Measurements from ENCODE around the gene SLC30A2.

DNA sequence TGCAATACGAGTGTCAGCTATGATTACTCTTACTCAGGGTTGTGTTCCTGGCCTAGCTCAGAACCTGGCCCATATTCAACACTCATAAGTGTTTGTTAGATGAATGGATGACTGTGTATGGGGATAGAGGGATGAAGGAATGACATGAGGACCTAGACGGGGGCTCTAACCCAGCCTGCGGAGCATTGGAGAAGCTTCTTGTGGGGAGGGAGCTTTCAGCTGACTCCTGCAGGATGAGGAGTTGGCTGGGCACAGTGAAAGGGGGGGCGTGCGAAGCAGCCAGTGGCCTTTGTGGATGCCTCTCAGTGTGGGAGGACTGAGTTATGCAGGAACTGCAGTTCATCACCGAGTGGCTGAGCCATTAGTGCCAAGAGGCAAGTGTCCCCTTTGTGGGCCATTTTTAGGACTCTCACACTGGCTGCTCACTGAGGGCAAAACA is 25.6 kb downstream of the SLC30A2 start:
- TF ChIP-seq, protein P1, sequence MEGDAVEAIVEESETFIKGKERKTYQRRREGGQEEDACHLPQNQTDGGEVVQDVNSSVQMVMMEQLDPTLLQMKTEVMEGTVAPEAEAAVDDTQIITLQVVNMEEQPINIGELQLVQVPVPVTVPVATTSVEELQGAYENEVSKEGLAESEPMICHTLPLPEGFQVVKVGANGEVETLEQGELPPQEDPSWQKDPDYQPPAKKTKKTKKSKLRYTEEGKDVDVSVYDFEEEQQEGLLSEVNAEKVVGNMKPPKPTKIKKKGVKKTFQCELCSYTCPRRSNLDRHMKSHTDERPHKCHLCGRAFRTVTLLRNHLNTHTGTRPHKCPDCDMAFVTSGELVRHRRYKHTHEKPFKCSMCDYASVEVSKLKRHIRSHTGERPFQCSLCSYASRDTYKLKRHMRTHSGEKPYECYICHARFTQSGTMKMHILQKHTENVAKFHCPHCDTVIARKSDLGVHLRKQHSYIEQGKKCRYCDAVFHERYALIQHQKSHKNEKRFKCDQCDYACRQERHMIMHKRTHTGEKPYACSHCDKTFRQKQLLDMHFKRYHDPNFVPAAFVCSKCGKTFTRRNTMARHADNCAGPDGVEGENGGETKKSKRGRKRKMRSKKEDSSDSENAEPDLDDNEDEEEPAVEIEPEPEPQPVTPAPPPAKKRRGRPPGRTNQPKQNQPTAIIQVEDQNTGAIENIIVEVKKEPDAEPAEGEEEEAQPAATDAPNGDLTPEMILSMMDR (IDR thresholded peaks at IDR 0.05; ENCODE audit: poor library complexity) = no peak
- no peak for TF ChIP-seq EZH2phosphoT487 (IDR thresholded peaks at IDR 0.05; ENCODE audit: low read depth, severe bottlenecking, unreplicated experiment)
- no peak for TF ChIP-seq EZH2 (IDR thresholded peaks at IDR 0.05; ENCODE audit: borderline replicate concordance)
